AG09309 (cell line): Measurements from ENCODE around the gene ERN2.

Experiments
- DNase-seq: peaks from one replicate; pipeline ENCODE4 v3.0.0-alpha.2; 2010; ENCODE audit warnings: low read depth
- H3K4me3 ChIP-seq: 2 replicates; pipeline ENCODE4 v1.5.1; 2011; ENCODE audit warnings: mild to moderate bottlenecking, low read depth, low read length, moderate library complexity; ENCODE audit not compliant: control insufficient read depth
- TF ChIP-seq, protein P1 (sequence below): IDR thresholded peaks from 2 replicates; pipeline ENCODE4 v1.5.1; 2011; ENCODE audit warnings: mild to moderate bottlenecking, low read depth, low read length, inconsistent platforms; ENCODE audit not compliant: insufficient read depth, control insufficient read depth; ENCODE audit errors: missing control alignments

ERN2 gene

DNA sequence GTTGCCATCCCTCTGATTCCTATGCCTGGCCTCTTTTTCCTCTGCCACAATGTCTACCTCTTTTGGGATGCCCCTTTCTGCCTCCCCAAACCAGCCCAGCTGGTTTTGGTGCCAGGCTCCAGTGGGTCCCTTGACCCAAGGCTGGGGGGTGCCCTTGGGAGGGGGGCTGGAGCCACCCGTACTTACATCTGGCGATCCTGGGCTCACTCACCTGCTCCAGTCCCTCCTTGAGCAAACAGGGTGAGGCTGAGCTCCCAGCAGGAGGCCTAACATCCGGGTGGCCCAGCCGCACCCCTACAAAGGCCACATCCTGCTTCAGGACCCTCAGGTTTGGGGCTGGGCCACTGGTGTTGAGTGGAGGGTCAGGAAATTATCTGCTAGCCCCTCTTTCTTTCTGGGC lies 1.2 kb downstream of the ERN2 start:
- no peak overlapping the region for H3K4me3 ChIP-seq
- TF ChIP-seq, protein P1, sequence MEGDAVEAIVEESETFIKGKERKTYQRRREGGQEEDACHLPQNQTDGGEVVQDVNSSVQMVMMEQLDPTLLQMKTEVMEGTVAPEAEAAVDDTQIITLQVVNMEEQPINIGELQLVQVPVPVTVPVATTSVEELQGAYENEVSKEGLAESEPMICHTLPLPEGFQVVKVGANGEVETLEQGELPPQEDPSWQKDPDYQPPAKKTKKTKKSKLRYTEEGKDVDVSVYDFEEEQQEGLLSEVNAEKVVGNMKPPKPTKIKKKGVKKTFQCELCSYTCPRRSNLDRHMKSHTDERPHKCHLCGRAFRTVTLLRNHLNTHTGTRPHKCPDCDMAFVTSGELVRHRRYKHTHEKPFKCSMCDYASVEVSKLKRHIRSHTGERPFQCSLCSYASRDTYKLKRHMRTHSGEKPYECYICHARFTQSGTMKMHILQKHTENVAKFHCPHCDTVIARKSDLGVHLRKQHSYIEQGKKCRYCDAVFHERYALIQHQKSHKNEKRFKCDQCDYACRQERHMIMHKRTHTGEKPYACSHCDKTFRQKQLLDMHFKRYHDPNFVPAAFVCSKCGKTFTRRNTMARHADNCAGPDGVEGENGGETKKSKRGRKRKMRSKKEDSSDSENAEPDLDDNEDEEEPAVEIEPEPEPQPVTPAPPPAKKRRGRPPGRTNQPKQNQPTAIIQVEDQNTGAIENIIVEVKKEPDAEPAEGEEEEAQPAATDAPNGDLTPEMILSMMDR: no peak
- no peak for DNase-seq

DNA sequence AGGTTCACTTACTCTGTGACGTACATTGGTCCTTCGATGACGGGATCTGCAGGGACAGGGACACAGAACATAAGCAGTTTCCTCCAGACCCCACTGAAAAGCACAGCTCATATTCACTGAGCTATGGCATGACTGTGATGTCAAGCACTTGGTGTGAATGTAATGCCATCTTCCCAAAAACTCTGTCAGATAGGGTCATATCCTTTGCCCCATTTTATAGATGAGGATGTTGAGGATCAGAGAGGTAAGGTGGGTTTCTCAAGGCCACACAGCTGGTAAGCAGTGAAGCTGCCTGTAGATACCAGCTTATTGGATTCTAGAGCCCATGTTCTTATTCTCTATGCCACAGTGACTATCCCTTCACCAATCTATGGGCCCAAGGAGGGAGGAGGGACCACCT lies 2.5 kb downstream of the ERN2 start:
- no peak overlapping the region for H3K4me3 ChIP-seq
- no peak for DNase-seq
- TF ChIP-seq, protein P1: no peak

DNA sequence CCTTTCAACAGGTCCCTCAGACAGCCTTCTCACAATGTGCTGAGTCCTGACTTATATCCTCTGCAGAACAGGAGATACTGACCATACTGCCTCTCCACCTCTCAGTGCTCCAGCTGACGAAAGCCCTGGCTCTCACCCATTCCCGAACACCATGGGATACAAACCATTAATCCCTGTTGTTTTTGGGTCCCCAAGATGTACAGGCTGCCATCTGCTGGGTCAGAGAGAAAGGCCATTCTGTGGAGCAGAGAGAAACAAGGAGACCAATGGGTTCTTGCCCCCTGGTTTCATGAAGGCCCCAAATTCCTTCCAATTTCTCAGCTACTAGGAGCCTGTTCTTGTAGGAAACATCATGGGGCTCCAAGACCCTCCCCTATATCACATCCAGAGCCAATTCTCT lies 3.0 kb downstream of the ERN2 start:
- H3K4me3 ChIP-seq: no peak overlapping the region
- DNase-seq: no peak
- TF ChIP-seq, protein P1: no peak

DNA sequence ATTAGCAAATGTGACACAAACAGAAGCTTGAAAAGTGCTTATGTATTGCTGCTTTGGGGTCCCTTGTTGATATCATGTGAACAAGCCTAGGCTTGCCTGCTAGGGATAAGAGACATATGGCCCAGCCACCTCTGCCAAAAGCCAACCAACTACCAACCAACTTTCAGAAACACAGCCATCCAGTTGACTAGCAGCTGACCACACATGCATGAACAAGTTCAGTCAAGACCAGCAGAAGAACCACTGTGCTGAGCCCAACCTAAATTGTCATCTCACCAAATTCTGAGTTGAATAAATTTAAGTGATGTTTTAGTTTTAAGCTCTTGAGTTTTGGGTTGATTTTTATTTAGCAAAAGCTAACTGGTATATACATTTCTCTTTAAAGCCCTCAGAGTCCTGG lies 3.5 kb downstream of the ERN2 start:
- DNase-seq: no peak
- H3K4me3 ChIP-seq: no peak overlapping the region

DNA sequence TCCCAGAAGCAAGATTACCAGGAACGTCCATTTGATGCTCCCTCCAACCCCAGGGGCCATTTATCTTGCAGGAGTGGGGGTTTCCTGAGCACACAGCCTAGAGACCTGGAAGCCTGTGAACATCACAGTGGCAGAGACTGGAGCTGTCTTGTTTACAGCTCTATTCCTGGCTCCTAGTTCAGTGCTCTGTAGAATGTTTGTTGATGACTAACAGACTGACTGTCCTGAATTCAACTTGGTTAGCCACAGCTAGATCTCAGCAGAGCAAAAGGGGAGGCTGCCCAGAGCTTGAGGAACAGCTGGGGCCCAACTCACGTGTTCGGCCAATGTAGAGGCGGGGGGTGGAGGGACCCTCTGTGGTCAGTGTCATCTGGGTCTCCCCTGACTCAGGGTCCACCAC lies 6.6 kb downstream of the ERN2 start:
- no peak overlapping the region for H3K4me3 ChIP-seq
- TF ChIP-seq, protein P1: no peak
- no peak for DNase-seq

More for the DNA sequence above, 3.5 kb downstream of the ERN2 start:
- TF ChIP-seq, protein P1: no peak

DNA sequence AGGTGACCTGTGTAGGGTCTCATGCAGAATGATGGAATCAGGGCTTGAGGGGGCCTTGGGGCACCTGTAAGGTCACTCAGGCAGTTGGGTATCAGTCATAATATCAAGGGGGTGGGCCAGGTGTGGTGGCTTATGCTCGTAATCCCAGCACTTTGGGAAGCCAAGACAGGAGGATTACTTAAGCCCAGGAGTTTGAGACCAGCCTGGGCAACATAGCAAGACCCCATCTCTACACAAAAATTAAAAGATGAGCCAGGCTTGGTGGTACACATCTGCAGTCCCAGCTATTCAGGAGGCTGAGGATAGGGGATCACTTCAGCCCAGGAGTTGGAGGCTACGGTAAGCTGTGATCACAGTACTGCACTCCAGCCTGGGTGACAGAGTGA lies 7.5 kb downstream of the ERN2 start:
- no peak overlapping the region for H3K4me3 ChIP-seq
- no peak for DNase-seq
- TF ChIP-seq, protein P1: no peak
